Right renal cortex interstitium (tissue), 3 donors: ENCODE data around the gene RYR3. TPM values are rescaled to one million over a fixed set of nuclear protein-coding genes. Genes with fewer than 3 reads are reported as not detected.

Experiments
- DNase-seq, 3 donors: peaks; one replicate each; pipeline ENCODE4 v3.0.0-alpha.2; 2013; ENCODE audit warnings: low read depth in 3 of 3, low spot score in 2 of 3
- polyA plus RNA-seq, 3 donors: library from polyadenylated mRNA; unstranded; fragments of 120-200 nt; gene quantifications; one replicate each; pipeline ENCODE4 v1.2.1, GENCODE V29; 2013; ENCODE audit not compliant: insufficient read length in 3 of 3

The RYR3 gene
- polyA plus RNA-seq, 3 donors, result 4.4 to 8.0 (median 5.9) TPM

DNA sequence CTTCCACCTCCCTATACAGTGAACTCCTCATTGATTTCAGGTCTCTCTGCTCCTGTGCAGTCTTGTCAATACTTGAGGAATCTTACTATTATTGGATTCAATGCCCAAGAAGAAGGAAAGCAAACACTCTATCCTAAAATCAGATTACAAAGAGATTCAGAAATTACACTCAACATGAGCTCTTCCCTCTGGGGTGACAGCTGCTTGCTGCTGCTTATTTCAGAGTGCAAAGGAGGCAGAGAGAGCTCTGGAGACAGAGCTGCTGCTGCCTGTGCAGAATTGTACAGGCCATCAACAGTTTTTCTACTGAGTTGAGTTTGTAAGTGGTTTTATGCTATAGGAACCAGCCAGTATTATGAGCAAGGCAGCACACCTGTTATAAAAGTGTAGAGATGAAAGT, 7.1 kb downstream of the RYR3 start:
- no peak for DNase-seq

DNA sequence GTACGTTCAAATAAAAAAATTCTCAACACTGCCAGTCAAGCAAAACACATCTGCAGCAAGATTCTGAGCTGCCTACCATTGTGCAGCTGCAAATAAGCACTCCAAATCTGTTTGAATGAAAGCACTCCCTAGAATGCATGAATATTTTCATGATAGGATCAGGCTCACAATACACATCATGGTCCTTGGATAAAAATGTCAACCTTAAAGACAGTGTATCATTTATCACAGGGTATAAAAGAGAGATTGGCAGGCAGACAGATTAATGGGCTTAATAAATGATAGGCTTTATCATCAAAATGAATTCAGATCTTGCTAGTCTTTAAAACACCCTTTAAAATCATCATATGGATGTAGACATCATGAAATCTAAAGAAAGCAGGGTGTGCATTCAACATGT, 9.2 kb downstream of the RYR3 start:
- DNase-seq, result no peak

- no peak for DNase-seq
Measured at GRCh38 chr15:33322091-33322490, 11.3 kb downstream of the RYR3 start.

DNA sequence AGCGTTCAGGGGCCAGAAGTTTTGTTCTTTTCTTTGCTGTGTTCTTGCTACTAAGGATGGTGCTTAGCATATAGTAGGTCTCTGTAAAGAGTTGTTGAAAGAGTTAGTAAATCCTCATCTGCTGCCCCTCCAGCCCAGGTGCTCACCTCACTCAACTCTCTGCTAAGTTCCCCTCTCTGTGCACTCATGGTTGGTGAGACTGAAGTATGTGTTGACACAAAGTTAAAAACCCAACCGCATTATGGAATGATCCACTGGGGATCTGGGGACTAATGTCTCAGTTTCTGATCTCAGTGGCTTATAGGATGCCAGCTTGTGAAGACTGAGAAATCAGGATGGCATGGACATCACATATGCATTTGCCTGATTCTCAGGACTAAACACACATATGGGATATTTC, 13.8 kb downstream of the RYR3 start:
- DNase-seq, result no peak

DNA sequence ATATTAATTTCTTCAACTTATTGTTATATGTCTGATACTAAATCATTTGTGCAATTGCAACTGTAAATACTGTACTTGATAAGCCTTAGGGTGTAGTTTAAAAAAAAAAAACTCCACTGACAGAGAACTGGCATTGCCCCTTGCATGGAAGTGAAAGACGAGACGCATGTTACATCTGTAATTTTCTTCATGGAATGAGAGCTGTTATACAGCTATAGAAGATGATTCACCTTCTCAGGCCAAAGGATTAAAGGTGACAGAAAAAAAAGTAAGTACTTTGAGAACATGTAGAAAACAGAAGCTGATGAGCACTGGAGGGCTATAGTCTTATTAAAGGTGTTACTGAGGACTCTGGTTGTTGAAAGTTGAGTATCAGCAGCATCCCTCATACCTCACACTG, 16.1 kb downstream of the RYR3 start:
- DNase-seq, result no peak

- no peak for DNase-seq
Measured at GRCh38 chr15:33328106-33328505, 17.3 kb downstream of the RYR3 start.

GRCh38 chr15:33329457-33329856, 18.7 kb downstream of the RYR3 start:
- no peak for DNase-seq

GRCh38 chr15:33330931-33331330, 20.2 kb downstream of the RYR3 start:
- DNase-seq, result no peak

DNA sequence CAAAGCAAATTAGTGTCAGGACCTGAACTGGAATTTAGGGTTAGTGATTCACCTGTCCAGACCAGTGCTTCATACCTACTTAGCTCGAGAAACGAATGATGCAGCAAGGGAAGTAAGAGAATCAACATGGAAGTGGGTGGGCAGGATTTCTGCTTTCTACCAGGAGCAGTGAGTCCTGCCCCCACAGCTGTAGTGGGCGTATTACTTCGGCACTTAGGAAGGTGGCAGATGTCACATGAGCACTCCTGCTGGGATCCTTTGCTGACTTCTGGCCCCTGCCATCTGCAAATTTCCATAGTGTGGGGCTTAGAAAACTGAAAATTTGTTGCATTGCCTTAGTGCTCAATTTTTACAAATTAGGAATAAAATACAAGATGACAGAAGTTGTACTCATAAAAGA, 31.2 kb downstream of the RYR3 start:
- DNase-seq, result no peak

GRCh38 chr15:33343275-33343674, 32.5 kb downstream of the RYR3 start:
- DNase-seq, result no peak

DNA sequence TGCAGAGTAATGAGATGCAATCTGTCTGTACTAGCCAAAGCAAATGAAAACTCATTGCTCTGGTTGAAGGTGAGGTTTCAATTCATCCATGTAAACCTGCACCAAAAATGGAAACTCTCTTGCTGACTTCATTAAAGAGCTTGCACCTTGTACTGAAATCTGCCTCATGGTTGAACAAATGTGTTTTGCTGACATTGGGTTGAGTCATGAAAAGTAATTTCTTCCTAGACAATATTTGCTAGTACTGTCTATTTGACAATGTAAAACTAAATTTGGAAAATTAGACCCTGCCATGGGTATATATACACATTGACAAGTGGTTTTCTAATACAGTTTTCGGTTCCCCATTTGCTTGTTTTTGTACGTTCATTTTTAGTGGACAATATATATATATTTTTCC, 33.3 kb downstream of the RYR3 start:
- DNase-seq, result no peak

- no peak for DNase-seq
Measured at GRCh38 chr15:33344530-33344929, 33.8 kb downstream of the RYR3 start.

- DNase-seq, result no peak
Measured at GRCh38 chr15:33354411-33354810, 43.6 kb downstream of the RYR3 start.

DNA sequence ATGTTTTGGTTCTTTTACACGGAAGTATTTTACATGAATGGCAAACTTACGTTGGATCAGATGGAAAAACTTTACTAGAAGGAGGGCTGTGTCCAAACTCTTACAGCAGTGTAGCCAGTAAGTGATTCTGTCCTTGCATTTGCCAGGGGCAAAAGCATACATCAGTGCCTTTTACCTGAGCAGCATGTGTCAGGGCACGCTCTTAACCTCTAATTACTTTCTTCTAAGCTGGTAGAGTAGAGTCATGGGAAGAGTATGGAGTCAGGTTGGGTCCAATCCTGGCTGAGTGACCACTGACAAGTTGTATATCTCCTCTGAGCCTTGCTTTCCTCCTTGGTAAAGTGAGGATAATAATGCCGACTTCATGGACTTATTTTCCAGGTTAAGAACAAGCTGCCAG, 47.1 kb downstream of the RYR3 start:
- no peak for DNase-seq

DNA sequence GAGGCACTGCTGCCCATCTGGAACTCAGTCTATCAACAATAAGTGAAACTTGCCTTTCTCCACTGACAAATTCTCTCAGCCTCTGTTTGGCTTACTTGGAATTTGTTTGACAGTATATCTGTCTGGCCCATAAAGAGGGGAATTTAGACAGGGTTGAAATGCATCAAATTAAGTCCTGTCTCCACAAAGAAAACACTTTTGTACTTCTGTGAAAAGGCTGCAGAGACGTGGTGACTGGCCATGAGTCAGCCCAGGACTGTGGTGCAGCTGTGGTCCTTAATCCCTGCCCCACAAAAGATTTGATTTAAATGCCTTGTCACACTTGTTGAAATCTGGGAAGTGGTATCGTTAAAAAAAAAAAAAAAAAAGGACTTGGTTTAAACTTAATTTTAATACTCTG, 47.5 kb downstream of the RYR3 start:
- no peak for DNase-seq

DNA sequence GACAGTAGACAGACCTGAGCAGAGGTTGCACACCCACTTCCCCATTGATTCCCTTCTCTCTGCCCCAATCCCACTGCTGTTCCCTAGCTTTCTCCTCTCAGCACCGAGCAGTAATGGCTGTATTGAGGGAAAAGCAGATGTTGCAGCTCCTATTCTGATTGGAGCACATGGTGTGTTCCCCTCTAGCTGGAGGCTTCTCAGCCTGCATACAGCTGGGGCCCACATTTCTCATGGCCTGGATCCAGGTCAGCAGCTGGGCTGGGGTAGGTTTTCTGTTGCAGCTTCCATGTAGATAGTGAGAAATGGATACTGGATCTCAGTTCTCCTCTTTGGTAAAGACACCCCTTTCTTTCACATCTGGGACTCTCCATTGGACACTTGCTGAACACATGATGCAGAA, 50.1 kb downstream of the RYR3 start:
- DNase-seq, result no peak

GRCh38 chr15:33369941-33370622, 59.3 kb downstream of the RYR3 start:
- no peak for DNase-seq

DNA sequence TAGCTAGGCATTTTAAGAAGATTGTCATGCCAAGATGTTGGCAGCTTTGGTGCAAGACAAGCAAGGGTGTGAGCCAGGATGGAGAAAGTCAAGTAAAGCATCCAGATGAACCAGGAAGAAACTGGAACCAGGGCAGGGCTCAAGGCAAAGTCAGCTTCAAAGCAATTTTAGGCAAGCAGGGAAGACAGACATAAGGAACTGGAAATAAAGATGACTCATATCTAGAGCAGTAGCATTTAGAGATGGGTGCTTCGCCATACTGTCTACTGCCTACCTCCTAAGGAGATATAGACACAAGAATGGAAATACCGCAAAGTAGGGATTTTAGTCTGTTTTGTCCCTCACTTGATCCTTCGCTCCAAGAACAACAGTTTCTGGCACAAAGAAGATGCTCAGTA, 59.9 kb downstream of the RYR3 start:
- DNase-seq, result no peak

GRCh38 chr15:33371159-33371558, 60.4 kb downstream of the RYR3 start:
- DNase-seq, result no peak

DNA sequence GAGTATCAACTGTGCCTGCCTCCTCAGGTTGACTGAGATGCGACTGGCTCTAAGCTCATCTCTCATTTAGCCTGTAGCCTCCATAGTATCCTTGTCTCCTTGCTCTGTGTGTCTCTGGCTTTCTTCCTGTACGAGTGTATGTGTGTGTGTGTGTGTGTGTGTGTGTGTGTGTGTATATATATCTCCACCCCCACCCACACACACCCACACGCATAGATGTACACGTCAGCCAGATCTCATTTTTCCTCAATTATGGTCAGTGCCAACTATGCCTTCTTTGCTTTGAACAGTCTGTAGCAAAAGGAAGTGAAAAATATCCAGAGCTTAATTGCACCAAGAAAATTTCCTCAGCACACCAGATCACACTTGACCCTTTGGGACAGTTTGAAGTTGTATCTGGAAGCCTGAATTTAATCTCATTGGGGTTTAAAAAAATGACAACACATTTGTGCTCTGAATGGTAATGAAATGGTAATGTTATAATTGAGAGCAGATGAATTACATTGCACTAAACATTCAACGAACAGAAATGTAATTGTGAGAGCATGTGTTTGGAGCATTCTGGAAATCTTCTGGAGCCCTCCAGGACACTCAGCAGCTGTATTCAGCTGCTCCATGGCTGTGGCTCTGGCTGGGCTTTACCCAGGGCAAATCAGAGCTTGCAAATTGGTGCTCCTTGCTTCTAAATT, 63.6 kb downstream of the RYR3 start:
- DNase-seq, result no peak

DNA sequence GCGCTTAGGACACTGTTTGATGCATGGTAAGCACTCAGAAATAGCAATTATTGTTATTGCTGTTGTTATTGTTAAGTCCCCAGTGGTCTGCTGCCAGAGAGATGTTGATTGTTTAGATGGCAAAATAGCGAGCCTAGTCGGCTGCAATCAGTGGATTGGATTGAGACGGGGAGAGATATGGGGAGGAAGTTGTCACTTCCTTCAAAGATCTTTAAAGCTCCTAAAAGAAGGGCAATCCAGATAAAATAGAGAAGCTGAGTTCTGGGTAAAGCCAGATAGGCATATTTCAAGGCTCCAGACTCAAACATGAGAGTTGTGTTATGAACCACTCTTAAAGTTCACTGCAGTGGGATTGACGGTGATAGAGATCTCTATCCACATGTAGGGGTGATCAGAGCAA, 64.5 kb downstream of the RYR3 start:
- DNase-seq, result no peak

DNA sequence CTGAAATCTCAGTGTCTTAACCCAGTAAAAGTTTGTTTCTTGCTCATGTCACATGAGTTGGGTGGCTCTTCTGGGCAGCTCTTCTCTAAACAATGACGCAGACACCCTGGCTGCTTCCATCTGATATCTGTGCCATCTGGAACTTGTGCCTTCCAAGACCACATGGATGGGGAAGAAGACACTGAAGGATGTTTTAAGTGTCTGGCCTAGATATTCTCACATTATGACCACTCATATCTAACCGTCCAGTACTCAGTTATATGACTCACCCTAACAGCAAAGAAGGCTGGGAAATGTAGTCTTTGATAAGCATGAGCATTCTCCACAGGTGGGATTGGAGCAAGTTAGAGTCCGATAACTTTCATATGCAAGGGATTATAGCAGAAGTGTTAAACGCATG, 66.4 kb downstream of the RYR3 start:
- no peak for DNase-seq
